Measurements from ENCODE around the gene NOL8. TPM values are rescaled to one million over a fixed set of nuclear protein-coding genes. Genes with fewer than 3 reads are reported as not detected.

NOL8 gene
- polyA plus RNA-seq, 1 donor (not counting 4 experiments of a cell fraction or from before 2014, with no cell fraction given), result 28.9 TPM

DNA sequence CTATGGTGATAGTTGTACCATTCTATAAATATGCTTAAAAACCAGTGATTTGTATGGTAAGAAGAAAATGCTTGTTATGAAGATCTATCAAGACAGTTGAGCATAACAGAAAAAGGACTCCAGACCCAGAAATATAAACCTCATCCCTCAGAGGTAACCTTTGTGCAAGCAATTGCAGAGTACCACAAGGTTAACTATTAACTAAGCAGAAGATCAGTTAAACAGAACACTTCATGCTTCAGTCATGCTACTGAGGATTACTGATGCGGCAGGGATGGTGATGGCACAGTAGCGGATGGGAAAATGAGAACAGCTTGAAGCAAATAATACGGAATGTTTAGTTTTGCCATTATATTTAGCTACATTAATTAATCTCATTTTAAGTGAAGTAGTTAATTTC, 77.2 kb downstream of the NOL8 start:
- DNase-seq (ENCODE audit: low read depth, low spot score) (no peak), FAIRE-seq (no peak)
- dilution Hi-C loops (cut with MboI; ENCODE audit: extremely low pct_ligation_motif_present, low sequenced_read_pairs), result no loop called here
- Histone ChIP-seq H3K4me2 (ENCODE audit: control insufficient read depth, extremely low read depth, insufficient read depth, low read depth, low read length) (no peak overlapping the region), H3K4me3 (ENCODE audit: control insufficient read depth in 2 of 3, extremely low read depth in 1 of 3, insufficient read depth in 2 of 3, low read depth in 1 of 3, low read length in 3 of 3) (no peak overlapping the region), H3K4me1 (ENCODE audit: control insufficient read depth, extremely low read depth, insufficient read depth, low read length) (peaks cover 3% of the 10 kb centered on the region), H3K9ac (ENCODE audit: control insufficient read depth, extremely low read depth, insufficient read depth, low read length) (no peak overlapping the region), H3K36me3 (ENCODE audit: control insufficient read depth in 2 of 2, extremely low read depth in 1 of 2, insufficient read depth in 2 of 2, low read length in 2 of 2) (peaks cover 44 to 70% of the 10 kb centered on the region in 2 experiments), H4K20me1 (ENCODE audit: control insufficient read depth, extremely low read depth, insufficient read depth, low read length) (no peaks in the 10 kb centered on the region), H2AFZ (ENCODE audit: control insufficient read depth, low read length) (no peak overlapping the region), H3K27ac (ENCODE audit: control insufficient read depth, insufficient read depth, low read length) (no peak overlapping the region), H3K27me3 (ENCODE audit: control insufficient read depth, extremely low read depth, insufficient read depth, low read length) (no peaks in the 10 kb centered on the region), H3K79me2 (ENCODE audit: control insufficient read depth, insufficient read depth, low read length) (no peaks in the 10 kb centered on the region), H3K9me3 (ENCODE audit: control insufficient read depth, low read depth, low read length) (no peaks in the 10 kb centered on the region), H3K9me1 (ENCODE audit: control insufficient read depth, extremely low read depth, insufficient read depth, low read length) (no peaks in the 10 kb centered on the region)
- TF ChIP-seq, protein P1, sequence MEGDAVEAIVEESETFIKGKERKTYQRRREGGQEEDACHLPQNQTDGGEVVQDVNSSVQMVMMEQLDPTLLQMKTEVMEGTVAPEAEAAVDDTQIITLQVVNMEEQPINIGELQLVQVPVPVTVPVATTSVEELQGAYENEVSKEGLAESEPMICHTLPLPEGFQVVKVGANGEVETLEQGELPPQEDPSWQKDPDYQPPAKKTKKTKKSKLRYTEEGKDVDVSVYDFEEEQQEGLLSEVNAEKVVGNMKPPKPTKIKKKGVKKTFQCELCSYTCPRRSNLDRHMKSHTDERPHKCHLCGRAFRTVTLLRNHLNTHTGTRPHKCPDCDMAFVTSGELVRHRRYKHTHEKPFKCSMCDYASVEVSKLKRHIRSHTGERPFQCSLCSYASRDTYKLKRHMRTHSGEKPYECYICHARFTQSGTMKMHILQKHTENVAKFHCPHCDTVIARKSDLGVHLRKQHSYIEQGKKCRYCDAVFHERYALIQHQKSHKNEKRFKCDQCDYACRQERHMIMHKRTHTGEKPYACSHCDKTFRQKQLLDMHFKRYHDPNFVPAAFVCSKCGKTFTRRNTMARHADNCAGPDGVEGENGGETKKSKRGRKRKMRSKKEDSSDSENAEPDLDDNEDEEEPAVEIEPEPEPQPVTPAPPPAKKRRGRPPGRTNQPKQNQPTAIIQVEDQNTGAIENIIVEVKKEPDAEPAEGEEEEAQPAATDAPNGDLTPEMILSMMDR (optimal IDR thresholded peaks at IDR 0.05 in 1 of 3, IDR thresholded peaks at IDR 0.05 in 1 of 3, conservative IDR thresholded peaks at IDR 0.05 in 1 of 3; ENCODE audit: extremely low read depth in 1 of 3, insufficient read depth in 2 of 3, low read length in 3 of 3), result no peak
- no peak for TF ChIP-seq EZH2 (IDR thresholded peaks at IDR 0.05; ENCODE audit: low read length)

Small RNAs within 50 kb of the gene (small RNA-seq; reads per million reads assigned to genes)
- 0 reads per million in 3 experiments for gene MIR3651 (ENCODE audit: insufficient read length in 3 of 3, low read depth in 3 of 3, low replicate concordance in 1 of 3)
- gene SNORA84 (ENCODE audit: insufficient read length in 3 of 3, low read depth in 3 of 3, low replicate concordance in 1 of 3), result 0 to 1.5 (median 1.0) reads per million in 3 experiments

Other genes with a start within 250 kb of the NOL8 start
- gene SPTLC1, start 209.9 kb downstream of the NOL8 start, polyA plus RNA-seq, result 93.4 to 123 TPM (median 93.6 TPM) in 3 replicates
- gene IARS1, start 31.7 kb downstream of the NOL8 start, polyA plus RNA-seq, result 60.1 to 88.4 TPM (median 82.4 TPM) in 3 replicates
- gene CENPP, start 603 bp upstream of the NOL8 start, polyA plus RNA-seq, result 2.8 to 6.7 TPM (median 3.3 TPM) in 3 replicates
- gene OGN, start 79.2 kb upstream of the NOL8 start, polyA plus RNA-seq, result not detected in 3 replicates
- not detected in 3 replicates for gene OMD, start 99.1 kb upstream of the NOL8 start, polyA plus RNA-seq
- 0.36 to 1.1 TPM (median 0.63 TPM) in 3 replicates for gene ASPN, start 157.2 kb upstream of the NOL8 start, polyA plus RNA-seq
- 0.36 to 0.99 TPM (median 0.75 TPM) in 3 replicates for gene ECM2, start 210.6 kb upstream of the NOL8 start, polyA plus RNA-seq